GM23338 (cell line): Measurements from ENCODE around the gene CHD9. TPM values are rescaled to one million over a fixed set of nuclear protein-coding genes. Genes with fewer than 3 reads are reported as not detected.

Experiments used
- ATAC-seq: fragments of 200-7000 bp; cut with Tn5 transposase; 3 replicates; pipeline ENCODE4 v1.9.1; 2020
- DNase-seq: peaks from one replicate; pipeline ENCODE4 v3.0.0-alpha.2; 2015; ENCODE audit warnings: low spot score
- H2AFZ ChIP-seq: fragments of 200-600 bp; sonication (generic); 2 replicates; pipeline ENCODE4 v1.8.0; 2016; ENCODE audit warnings: antibody characterized with exemption, mild to moderate bottlenecking, moderate library complexity
- H3F3A ChIP-seq: fragments of 200-600 bp; sonication (generic); replicated peaks from 2 replicates; pipeline ENCODE4 v1.8.0; 2017; ENCODE audit warnings: antibody characterized with exemption, mixed run types, low read depth
- H3K27ac ChIP-seq: fragments of 200-600 bp; sonication (generic); 2 replicates; pipeline ENCODE4 v1.6.1; 2016; ENCODE audit warnings: low read depth
- H3K27me3 ChIP-seq: fragments of 200-600 bp; sonication (generic); 2 replicates; pipeline ENCODE4 v1.8.0; 2016; ENCODE audit warnings: mild to moderate bottlenecking, mixed run types, moderate library complexity; ENCODE audit not compliant: insufficient read depth
- H3K36me3 ChIP-seq: fragments of 200-600 bp; sonication (generic); 2 replicates; pipeline ENCODE4 v1.8.0; 2016; ENCODE audit warnings: mild to moderate bottlenecking; ENCODE audit not compliant: insufficient read depth
- H3K4me1 ChIP-seq: fragments of 200-600 bp; sonication (generic); 2 replicates; pipeline ENCODE4 v1.8.0; 2016; ENCODE audit warnings: mild to moderate bottlenecking, moderate library complexity; ENCODE audit not compliant: insufficient read depth
- H3K4me2 ChIP-seq: fragments of 200-600 bp; sonication (generic); 2 replicates; pipeline ENCODE4 v1.7.1; 2017; ENCODE audit warnings: mixed run types
- H3K4me3 ChIP-seq: fragments of 200-600 bp; sonication (generic); 2 replicates; pipeline ENCODE4 v1.6.1; 2016; ENCODE audit warnings: mixed run types
- H3K79me2 ChIP-seq: fragments of 200-600 bp; sonication (generic); replicated peaks from 2 replicates; pipeline ENCODE4 v1.8.0; 2017; ENCODE audit warnings: mild to moderate bottlenecking; ENCODE audit not compliant: insufficient read depth
- H3K9me2 ChIP-seq: fragments of 200-600 bp; sonication (generic); 2 replicates; pipeline ENCODE4 v1.8.0; 2017; ENCODE audit not compliant: insufficient read depth
- H4K20me1 ChIP-seq: fragments of 200-600 bp; sonication (generic); replicated peaks from 2 replicates; pipeline ENCODE4 v1.8.0; 2017; ENCODE audit warnings: mild to moderate bottlenecking; ENCODE audit not compliant: insufficient read depth
- H3K27ac Mint-ChIP-seq: 2 replicates; pipeline ENCODE4 v1.8.0; 2020; ENCODE audit warnings: inconsistent platforms, mild to moderate bottlenecking, moderate library complexity, mixed read lengths
- H3K27me3 Mint-ChIP-seq: 3 replicates; pipeline ENCODE4 v1.8.0; 2022; ENCODE audit warnings: low read depth, mild to moderate bottlenecking, moderate library complexity, mixed read lengths, inconsistent platforms; ENCODE audit not compliant: insufficient read depth, poor library complexity
- H3K36me3 Mint-ChIP-seq: 3 replicates; pipeline ENCODE4 v1.8.0; 2021; ENCODE audit warnings: low read depth, mild to moderate bottlenecking, inconsistent platforms, moderate library complexity, mixed read lengths
- H3K4me1 Mint-ChIP-seq: 3 replicates; pipeline ENCODE4 v1.8.0; 2020; ENCODE audit warnings: mild to moderate bottlenecking, inconsistent platforms, mixed read lengths
- H3K4me3 Mint-ChIP-seq: 3 replicates; pipeline ENCODE4 v1.8.0; 2021; ENCODE audit warnings: moderate library complexity, mild to moderate bottlenecking, inconsistent platforms, mixed read lengths
- H3K9me3 Mint-ChIP-seq: 3 replicates; pipeline ENCODE4 v1.8.0; 2020; ENCODE audit warnings: moderate library complexity, mild to moderate bottlenecking, inconsistent platforms, mixed read lengths
- CREB1 ChIP-seq: fragments of 250-450 bp; sonication (Bioruptor Pico); IDR thresholded peaks from 2 replicates; pipeline ENCODE4 v1.5.0; 2020; ENCODE audit warnings: low read depth, mild to moderate bottlenecking, moderate library complexity
- JUNB ChIP-seq: IDR thresholded peaks from one replicate; pipeline ENCODE4 v1.6.1; 2016; ENCODE audit warnings: antibody characterized with exemption; ENCODE audit not compliant: unreplicated experiment
- ZNF462 ChIP-seq: fragments of 250-450 bp; sonication (Bioruptor Pico); IDR thresholded peaks from 2 replicates; pipeline ENCODE4 v1.5.0; 2020; ENCODE audit warnings: mild to moderate bottlenecking, moderate library complexity
- polyA plus RNA-seq: library from polyadenylated mRNA; unstranded; fragments of >200 nt; fragmentation: Nextera tagmentation; extraction: Ambion mirVana; gene quantifications from 2 replicates; pipeline ENCODE4 v1.2.1, GENCODE V29; 2016
- total RNA-seq: library from RNA; depleted of rRNA; stranded (reverse); fragments of >200 nt; shearing (Covaris generic); gene quantifications from 2 replicates; pipeline ENCODE4 v1.2.3, GENCODE V29; 2014
- TF ChIP-seq, protein P1 (sequence below), 2 experiments: fragments of 200-600 bp in 1 of 2; sonication (generic) in 1 of 2; conservative IDR thresholded peaks; 2 replicates each; pipeline versions ENCODE4 v1.5.1 to v1.6.1; 2016 to 2017; ENCODE audit warnings: antibody characterized with exemption in 2 of 2, low read depth in 2 of 2, mild to moderate bottlenecking in 2 of 2, moderate library complexity in 1 of 2

The CHD9 gene
- total and polyA plus RNA-seq, 2 experiments from 2014 or later: 18.8 to 46.6 TPM

GRCh38 chr16:53081032-53081424, 26.2 kb downstream of the CHD9 start (continued):
- TF ChIP-seq ZNF462 (CRISPR knock-in tag): no peak
- no peak for TF ChIP-seq CREB1 (CRISPR knock-in tag)
- no peak for TF ChIP-seq JUNB

DNA sequence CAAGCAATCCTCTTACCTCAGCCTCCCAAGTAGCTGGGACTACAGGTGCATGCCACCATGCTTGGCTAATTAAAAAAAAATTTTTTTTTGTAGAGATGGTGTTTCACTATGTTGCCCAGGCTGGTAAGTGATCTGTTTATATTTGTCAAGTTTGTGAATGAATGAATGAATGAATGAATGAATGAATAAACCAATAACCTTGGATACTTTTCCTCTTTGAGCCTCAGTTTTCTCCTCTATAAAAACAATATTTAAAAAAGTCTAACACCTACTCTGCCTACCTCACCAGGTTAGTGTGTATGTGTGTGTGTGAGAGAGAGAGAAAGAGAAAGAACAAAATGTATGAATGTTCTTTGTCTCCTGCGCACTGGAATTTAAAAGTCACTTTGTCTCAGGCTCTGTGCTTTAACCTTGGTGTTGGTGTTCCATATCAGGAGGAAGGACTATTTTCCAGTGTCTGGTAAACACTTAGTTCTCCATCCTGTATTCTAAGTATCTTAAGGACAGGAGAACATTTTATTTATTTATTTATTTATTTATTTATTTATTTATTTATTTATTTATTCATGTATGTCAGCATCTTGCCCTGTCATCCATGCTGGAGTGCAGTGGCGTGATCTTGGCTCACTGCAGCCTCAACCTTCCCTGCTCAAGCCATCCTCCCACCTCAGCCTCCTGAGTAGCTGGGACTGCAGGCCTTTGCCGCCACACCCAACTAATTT, 27.1 kb downstream of the CHD9 start:
- Mint-ChIP-seq H3K4me1 (peaks cover 60% of the 10 kb centered on the region), H3K36me3 (peaks cover 16% of the 10 kb centered on the region), H3K4me3 (no peak overlapping the region), H3K9me3 (peaks cover 6% of the 10 kb centered on the region; the same call in 1 of the 3 replicates), H3K27me3 (peaks cover 8% of the 10 kb centered on the region), H3K27ac (no peak overlapping the region)
- Histone ChIP-seq H3K27ac (0 out of 2 replicates have a peak overlapping the region, but pooled peaks have one; percentile 65), H3K4me2 (no peak overlapping the region), H3K27me3 (no peaks in the 10 kb centered on the region), H3K4me1 (peaks cover 57% of the 10 kb centered on the region), H3K36me3 (no peaks in the 10 kb centered on the region), H3F3A (no peaks in the 10 kb centered on the region), H3K9me2 (0 out of 2 replicates have a peak, but pooled peaks cover 10% of the 10 kb centered on the region), H3K4me3 (no peak overlapping the region), H3K79me2 (peaks cover 27% of the 10 kb centered on the region), H4K20me1 (no peaks in the 10 kb centered on the region), H2AFZ (no peak overlapping the region)
- no peak for ATAC-seq
- TF ChIP-seq, protein P1, sequence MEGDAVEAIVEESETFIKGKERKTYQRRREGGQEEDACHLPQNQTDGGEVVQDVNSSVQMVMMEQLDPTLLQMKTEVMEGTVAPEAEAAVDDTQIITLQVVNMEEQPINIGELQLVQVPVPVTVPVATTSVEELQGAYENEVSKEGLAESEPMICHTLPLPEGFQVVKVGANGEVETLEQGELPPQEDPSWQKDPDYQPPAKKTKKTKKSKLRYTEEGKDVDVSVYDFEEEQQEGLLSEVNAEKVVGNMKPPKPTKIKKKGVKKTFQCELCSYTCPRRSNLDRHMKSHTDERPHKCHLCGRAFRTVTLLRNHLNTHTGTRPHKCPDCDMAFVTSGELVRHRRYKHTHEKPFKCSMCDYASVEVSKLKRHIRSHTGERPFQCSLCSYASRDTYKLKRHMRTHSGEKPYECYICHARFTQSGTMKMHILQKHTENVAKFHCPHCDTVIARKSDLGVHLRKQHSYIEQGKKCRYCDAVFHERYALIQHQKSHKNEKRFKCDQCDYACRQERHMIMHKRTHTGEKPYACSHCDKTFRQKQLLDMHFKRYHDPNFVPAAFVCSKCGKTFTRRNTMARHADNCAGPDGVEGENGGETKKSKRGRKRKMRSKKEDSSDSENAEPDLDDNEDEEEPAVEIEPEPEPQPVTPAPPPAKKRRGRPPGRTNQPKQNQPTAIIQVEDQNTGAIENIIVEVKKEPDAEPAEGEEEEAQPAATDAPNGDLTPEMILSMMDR (conservative IDR thresholded peaks at IDR 0.05; ENCODE audit: low read depth in 2 of 2): no peak
- no peak for TF ChIP-seq JUNB
- no peak for DNase-seq
